ENCODE data around the gene GTF2F2.

The GTF2F2 gene

GRCh38 chr13:45254396-45254795 is 134.1 kb downstream of the GTF2F2 start:
- Mint-ChIP-seq H3K9me3 (no peaks in the 10 kb centered on the region), H3K27ac (no peak overlapping the region), H3K4me1 (no peaks in the 10 kb centered on the region), H3K4me3 (no peak overlapping the region), H3K36me3 (peaks cover 17% of the 10 kb centered on the region), H3K27me3 (no peaks in the 10 kb centered on the region)
- ATAC-seq (ENCODE audit: low read depth) (no peak), DNase-seq (ENCODE audit: low spot score in 2 of 2) (no peak)

DNA sequence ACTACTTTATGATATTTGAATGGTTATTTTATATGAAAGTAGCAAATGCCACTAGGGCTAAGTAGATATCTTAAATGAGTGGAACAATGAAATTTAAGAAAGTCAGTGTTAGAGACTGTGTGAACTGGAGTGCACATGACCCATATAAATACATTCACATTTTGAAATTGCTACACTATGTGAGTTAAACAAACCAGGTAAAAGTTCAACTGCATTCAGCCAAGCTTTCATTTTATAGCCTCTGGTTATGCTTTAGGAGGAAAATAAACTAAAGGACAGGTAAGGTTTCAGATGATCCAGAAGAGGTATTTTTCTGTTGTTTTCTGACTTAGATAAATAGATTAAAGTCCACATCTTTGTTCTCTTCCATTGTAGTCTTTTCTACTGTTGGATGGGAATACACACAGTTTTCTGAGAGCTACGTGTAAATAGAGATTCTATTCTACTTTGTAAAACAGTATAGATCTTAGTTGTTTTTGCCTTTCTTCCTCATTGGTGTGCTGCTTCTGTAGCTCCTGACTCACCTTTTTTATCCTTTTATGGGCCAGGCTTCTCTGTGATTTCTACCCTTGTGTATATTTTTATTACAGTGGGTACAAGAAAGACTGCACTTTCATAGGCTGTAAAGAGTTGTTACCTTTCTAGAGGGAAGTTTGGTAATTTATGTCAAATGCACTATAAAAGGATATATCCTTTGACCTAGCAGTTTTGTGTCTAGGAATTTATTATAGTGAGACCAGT is 135.1 kb downstream of the GTF2F2 start:
- DNase-seq (ENCODE audit: low spot score in 2 of 2) = no peak
- no peak overlapping the region for H3K27ac Mint-ChIP-seq
- peaks cover 14% of the 10 kb centered on the region for H3K36me3 Mint-ChIP-seq
- ATAC-seq (ENCODE audit: low read depth) = no peak
- H3K9me3 Mint-ChIP-seq = no peaks in the 10 kb centered on the region
- no peaks in the 10 kb centered on the region for H3K27me3 Mint-ChIP-seq
- H3K4me1 Mint-ChIP-seq = no peaks in the 10 kb centered on the region
- no peak overlapping the region for H3K4me3 Mint-ChIP-seq

- Mint-ChIP-seq H3K4me3 (no peak overlapping the region), H3K9me3 (no peaks in the 10 kb centered on the region), H3K36me3 (peaks cover 13% of the 10 kb centered on the region), H3K4me1 (no peaks in the 10 kb centered on the region), H3K27me3 (no peaks in the 10 kb centered on the region), H3K27ac (no peak overlapping the region)
- DNase-seq (ENCODE audit: low spot score in 2 of 2) (no peak), ATAC-seq (ENCODE audit: low read depth) (no peak)
Observed at GRCh38 chr13:45256254-45256653, 135.9 kb downstream of the GTF2F2 start.

GRCh38 chr13:45257638-45258333 is 137.5 kb downstream of the GTF2F2 start:
- Mint-ChIP-seq H3K27ac (no peak overlapping the region), H3K27me3 (no peaks in the 10 kb centered on the region), H3K4me1 (no peaks in the 10 kb centered on the region), H3K9me3 (no peaks in the 10 kb centered on the region), H3K36me3 (peaks cover 13% of the 10 kb centered on the region), H3K4me3 (no peak overlapping the region)
- DNase-seq (ENCODE audit: low spot score in 2 of 2) = no peak
- ATAC-seq (ENCODE audit: low read depth) = no peak

DNA sequence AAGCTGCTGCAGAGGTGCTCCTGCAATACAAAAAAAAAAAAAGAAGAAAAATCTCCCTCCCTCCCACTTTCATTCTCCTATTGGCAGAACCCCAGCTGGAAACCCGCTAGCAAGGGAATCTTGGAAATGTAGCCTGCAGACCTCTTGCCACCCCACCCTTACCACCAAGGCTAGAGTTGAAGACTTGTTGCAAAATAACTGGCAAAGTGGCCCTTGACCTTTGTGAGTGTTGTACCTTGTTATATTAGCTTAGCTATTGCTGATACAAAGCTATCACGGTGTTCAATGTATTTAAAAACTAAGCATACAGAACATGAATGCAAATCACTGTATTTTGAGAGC is 138.0 kb downstream of the GTF2F2 start:
- Mint-ChIP-seq H3K4me3 (no peak overlapping the region), H3K9me3 (no peaks in the 10 kb centered on the region), H3K36me3 (peaks cover 10% of the 10 kb centered on the region), H3K4me1 (no peaks in the 10 kb centered on the region), H3K27ac (no peak overlapping the region), H3K27me3 (no peaks in the 10 kb centered on the region)
- no peak for ATAC-seq (ENCODE audit: low read depth)
- DNase-seq (ENCODE audit: low spot score in 2 of 2) = no peak

GRCh38 chr13:45267215-45267614 is 146.9 kb downstream of the GTF2F2 start:
- Mint-ChIP-seq H3K9me3 (no peaks in the 10 kb centered on the region), H3K4me1 (no peaks in the 10 kb centered on the region), H3K4me3 (no peak overlapping the region), H3K27me3 (no peaks in the 10 kb centered on the region), H3K27ac (no peak overlapping the region), H3K36me3 (peaks cover 16% of the 10 kb centered on the region)
- DNase-seq (ENCODE audit: low spot score in 2 of 2) (no peak), ATAC-seq (ENCODE audit: low read depth) (no peak)

DNA sequence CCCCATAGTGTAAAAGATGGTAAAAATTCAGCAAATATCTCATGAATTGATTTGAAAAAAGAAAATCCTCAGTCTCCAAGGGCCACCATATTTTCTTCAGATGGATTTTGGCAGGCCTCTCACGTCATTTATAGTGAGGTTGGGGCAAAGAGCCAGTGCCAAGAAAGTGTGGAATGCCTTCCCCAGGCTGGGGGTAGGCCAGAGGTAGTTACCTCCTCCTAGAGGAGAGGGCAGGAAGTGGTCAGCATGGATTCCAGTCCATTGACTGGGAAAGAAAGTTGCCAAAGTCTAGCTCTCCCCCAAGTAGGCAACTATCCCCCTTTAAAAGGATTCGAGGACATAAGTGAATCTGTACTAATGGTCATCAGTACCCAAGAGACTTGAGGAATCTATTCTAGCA is 148.9 kb downstream of the GTF2F2 start:
- no peaks in the 10 kb centered on the region for H3K27me3 Mint-ChIP-seq
- ATAC-seq (ENCODE audit: low read depth) (no peak), DNase-seq (ENCODE audit: low spot score in 2 of 2) (no peak)
- H3K36me3 Mint-ChIP-seq = peaks cover 14% of the 10 kb centered on the region
- no peaks in the 10 kb centered on the region for H3K4me1 Mint-ChIP-seq
- H3K27ac Mint-ChIP-seq = no peak overlapping the region
- no peak overlapping the region for H3K4me3 Mint-ChIP-seq
- no peaks in the 10 kb centered on the region for H3K9me3 Mint-ChIP-seq

DNA sequence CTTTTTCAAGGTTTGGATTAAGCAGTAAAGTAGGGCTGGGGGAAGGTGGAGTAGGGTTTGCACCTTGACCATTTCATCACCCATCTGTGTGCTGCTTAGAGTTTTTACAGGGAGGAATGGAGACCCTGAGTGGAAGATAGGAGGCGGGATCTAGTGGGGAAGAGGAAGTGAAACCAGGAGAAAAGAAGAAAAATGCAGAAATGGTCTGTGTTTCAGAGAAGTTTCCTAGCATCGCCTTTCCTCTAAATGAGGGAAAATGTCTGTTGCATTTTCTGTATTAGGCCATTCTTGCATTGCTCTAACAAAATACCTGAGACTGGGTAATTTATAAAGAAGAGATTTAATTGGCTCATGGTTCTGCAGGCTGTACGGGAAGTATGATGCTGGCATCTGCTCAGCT is 156.6 kb downstream of the GTF2F2 start:
- peaks cover 16% of the 10 kb centered on the region for H3K36me3 Mint-ChIP-seq
- no peak overlapping the region for H3K4me3 Mint-ChIP-seq
- DNase-seq (ENCODE audit: low spot score in 2 of 2) = no peak
- peaks cover 4% of the 10 kb centered on the region for H3K9me3 Mint-ChIP-seq
- no peaks in the 10 kb centered on the region for H3K27me3 Mint-ChIP-seq
- peak overlapping the region; percentile 82 for H3K27ac Mint-ChIP-seq
- H3K4me1 Mint-ChIP-seq = peaks cover 8% of the 10 kb centered on the region
- ATAC-seq (ENCODE audit: low read depth) = peak; percentile 49

GRCh38 chr13:45278096-45278645 is 157.9 kb downstream of the GTF2F2 start:
- DNase-seq (ENCODE audit: low spot score in 2 of 2) (no peak), ATAC-seq (ENCODE audit: low read depth) (no peak)
- Mint-ChIP-seq H3K27ac (peak overlapping the region; percentile 18), H3K9me3 (peaks cover 4% of the 10 kb centered on the region), H3K4me3 (no peak overlapping the region), H3K27me3 (no peaks in the 10 kb centered on the region), H3K4me1 (peaks cover 8% of the 10 kb centered on the region), H3K36me3 (peaks cover 16% of the 10 kb centered on the region)

GRCh38 chr13:45280011-45280410 is 159.7 kb downstream of the GTF2F2 start:
- Mint-ChIP-seq H3K36me3 (peaks cover 16% of the 10 kb centered on the region), H3K4me3 (no peak overlapping the region)

DNA sequence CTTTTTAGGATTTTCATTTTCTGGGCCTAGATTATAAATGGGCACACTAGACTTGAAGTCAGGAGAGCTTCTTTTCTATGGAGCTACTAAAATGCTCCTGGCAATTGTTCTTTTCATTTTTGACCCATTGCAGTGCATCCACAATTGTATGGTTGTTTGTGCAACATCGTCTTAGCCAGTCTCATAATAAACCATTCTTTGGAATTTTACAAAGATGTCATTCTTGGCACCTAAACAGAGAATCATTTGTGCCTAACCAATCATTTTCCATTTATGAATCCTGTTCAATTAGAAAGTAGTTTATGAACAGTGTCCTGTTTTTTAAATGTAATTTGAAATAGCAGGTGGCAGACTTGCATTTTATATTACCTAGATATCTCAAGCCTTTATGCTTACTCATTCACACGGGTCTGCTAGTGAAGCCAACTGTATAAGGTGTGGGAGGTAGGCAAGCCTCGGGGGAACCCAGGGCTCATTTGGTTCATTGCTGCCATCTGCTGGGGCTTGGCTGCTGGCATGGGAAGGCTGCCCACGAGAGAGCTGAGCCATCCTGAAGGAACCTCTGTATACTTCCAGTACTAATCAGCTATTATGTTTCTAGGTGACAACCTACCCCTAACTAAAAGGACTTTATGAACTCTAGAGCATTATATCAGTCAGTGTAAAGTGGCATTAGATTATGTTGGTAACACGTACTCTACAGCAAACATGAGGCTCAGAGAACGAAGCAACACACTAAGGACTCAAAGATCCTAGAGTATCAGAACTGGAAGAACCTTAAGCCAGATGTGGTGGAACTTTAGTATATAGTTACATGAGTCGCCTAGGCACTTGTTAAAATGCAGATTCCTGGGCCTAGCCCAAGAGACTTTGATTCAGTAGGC is 160.7 kb downstream of the GTF2F2 start:
- DNase-seq (ENCODE audit: low spot score in 2 of 2) (peak; percentile 20 to 23), ATAC-seq (ENCODE audit: low read depth) (peak; percentile 67)
- peaks cover 21% of the 10 kb centered on the region for H3K36me3 Mint-ChIP-seq
- H3K4me3 Mint-ChIP-seq = no peak overlapping the region
- peaks cover 4% of the 10 kb centered on the region for H3K9me3 Mint-ChIP-seq
- H3K4me1 Mint-ChIP-seq = peaks cover 8% of the 10 kb centered on the region
- H3K27ac Mint-ChIP-seq = no peak overlapping the region
- no peaks in the 10 kb centered on the region for H3K27me3 Mint-ChIP-seq

More at GRCh38 chr13:45280011-45280410, 159.7 kb downstream of the GTF2F2 start:
- H3K9me3 Mint-ChIP-seq = peaks cover 4% of the 10 kb centered on the region
- H3K27me3 Mint-ChIP-seq = no peaks in the 10 kb centered on the region
- ATAC-seq (ENCODE audit: low read depth) = no peak
- peaks cover 8% of the 10 kb centered on the region for H3K4me1 Mint-ChIP-seq
- no peak for DNase-seq (ENCODE audit: low spot score in 2 of 2)
- H3K27ac Mint-ChIP-seq = no peak overlapping the region

GRCh38 chr13:45282994-45283393 is 162.7 kb downstream of the GTF2F2 start:
- Mint-ChIP-seq H3K4me3 (no peak overlapping the region), H3K4me1 (no peaks in the 10 kb centered on the region), H3K27ac (peak overlapping the region; percentile 42), H3K36me3 (peaks cover 15% of the 10 kb centered on the region), H3K27me3 (no peaks in the 10 kb centered on the region), H3K9me3 (no peaks in the 10 kb centered on the region)
- DNase-seq (ENCODE audit: low spot score in 2 of 2) = no peak
- ATAC-seq (ENCODE audit: low read depth) = no peak

DNA sequence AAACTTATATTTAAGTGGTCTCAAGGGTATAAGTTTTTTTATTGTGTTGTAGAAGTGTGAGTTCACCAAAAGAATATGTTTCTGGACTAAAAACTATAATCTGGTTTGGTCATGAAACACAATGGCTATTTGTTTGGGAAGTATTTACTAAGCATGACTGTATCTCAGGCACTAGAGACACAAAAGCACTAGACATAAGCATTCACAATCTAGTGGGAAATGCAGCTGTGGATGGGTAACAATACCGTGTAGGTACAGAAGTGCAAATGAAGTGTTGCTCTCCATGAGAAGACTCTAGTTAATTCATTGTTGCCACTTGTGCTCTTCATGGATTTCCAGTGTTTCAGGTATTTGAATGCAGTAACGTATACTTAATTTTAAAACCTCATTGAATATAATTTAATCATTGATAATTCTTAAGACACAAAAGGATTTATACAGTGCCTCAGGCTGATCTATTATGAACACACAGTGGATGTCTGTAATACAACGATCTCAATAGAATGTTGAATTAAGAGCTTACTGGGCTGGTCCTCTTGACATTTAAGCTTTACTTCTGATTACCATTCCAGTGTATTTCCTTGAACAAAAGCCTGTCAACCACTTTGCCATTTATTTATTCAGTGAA is 169.7 kb downstream of the GTF2F2 start:
- no peak overlapping the region for H3K4me3 Mint-ChIP-seq
- ATAC-seq (ENCODE audit: low read depth) (no peak), DNase-seq (ENCODE audit: low spot score in 2 of 2) (no peak)
- H3K9me3 Mint-ChIP-seq = no peaks in the 10 kb centered on the region
- no peaks in the 10 kb centered on the region for H3K4me1 Mint-ChIP-seq
- H3K36me3 Mint-ChIP-seq = peaks cover 10% of the 10 kb centered on the region
- H3K27ac Mint-ChIP-seq = no peak overlapping the region
- H3K27me3 Mint-ChIP-seq = no peaks in the 10 kb centered on the region

Data from memory B cell (primary cell).